HG02610 (cell line): ENCODE data around the gene TYROBP.
"Not testable (repeated sequence)": the region's sequence is repeated elsewhere in the genome, so short reads cannot be mapped to it uniquely, and the experiment has no call there.

Experiments
- ATAC-seq: cut with Tn5 transposase; IDR thresholded peaks from one replicate; pipeline ENCODE4 v1.9.1; 2021; ENCODE audit warnings: mild to moderate bottlenecking, moderate library complexity; ENCODE audit not compliant: unreplicated experiment

The TYROBP gene

GRCh38 chr19:35874392-35874930 lies 33.6 kb downstream of the TYROBP start:
- ATAC-seq: no peak

GRCh38 chr19:35872180-35872579 lies 35.9 kb downstream of the TYROBP start:
- ATAC-seq: no peak

DNA sequence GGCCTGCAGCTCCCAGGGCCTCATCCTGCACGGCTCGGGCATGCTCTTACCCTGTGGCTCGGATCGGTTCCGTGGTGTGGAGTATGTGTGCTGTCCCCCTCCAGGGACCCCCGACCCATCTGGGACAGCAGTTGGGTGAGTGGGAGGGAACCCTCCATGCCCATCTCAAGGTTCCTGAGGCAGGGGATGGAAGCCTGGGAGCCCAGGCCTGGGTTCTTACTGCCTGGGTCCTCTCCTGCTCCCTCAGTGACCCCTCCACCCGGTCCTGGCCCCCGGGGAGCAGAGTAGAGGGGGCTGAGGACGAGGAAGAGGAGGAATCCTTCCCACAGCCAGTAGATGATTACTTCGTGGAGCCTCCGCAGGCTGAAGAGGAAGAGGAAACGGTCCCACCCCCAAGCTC lies 36.5 kb downstream of the TYROBP start:
- ATAC-seq: no peak

GRCh38 chr19:35870798-35871197 lies 37.3 kb downstream of the TYROBP start:
- ATAC-seq: no peak

- ATAC-seq: not testable (repeated sequence)
These were observed 37.9 kb downstream of the TYROBP start for GRCh38 chr19:35870124-35870736.

DNA sequence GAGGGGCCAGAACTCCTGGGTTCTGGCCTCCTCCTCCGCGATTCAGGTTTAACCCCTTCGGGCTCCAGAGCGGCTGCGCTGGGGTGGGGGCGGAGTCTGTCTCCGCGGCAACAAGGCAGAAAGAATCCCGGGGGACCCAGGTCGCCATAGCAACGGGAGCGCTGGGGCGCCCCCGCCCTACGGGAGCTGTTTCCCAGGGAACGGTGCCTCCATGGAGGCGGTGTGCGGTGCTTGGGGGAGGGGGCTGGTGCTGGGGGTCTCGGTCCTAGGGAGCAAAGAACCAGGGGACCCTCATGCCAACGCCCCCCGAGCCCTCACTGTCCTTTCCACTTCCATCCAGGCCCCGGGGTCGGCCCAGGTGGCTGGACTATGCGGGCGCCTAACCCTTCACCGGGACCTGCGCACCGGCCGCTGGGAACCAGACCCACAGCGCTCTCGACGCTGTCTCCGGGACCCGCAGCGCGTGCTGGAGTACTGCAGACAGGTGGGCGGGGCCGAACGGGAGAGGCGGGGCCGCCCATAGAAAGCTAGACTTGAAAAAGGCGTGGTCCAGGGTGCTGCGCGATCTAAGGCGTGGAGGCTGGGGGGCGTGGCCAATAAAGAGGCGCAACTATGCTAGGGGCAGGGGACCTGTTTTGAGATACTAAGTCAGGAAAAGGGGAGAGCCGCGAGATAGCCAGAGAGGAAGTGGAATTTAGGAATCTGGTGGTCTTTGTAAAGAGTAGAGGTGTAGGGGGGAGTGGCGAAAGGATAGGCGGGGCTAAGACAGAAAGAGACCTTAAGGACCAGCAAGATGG lies 38.6 kb downstream of the TYROBP start:
- ATAC-seq: no peak

- ATAC-seq: no peak
These were observed 39.2 kb downstream of the TYROBP start for GRCh38 chr19:35868823-35869326.

DNA sequence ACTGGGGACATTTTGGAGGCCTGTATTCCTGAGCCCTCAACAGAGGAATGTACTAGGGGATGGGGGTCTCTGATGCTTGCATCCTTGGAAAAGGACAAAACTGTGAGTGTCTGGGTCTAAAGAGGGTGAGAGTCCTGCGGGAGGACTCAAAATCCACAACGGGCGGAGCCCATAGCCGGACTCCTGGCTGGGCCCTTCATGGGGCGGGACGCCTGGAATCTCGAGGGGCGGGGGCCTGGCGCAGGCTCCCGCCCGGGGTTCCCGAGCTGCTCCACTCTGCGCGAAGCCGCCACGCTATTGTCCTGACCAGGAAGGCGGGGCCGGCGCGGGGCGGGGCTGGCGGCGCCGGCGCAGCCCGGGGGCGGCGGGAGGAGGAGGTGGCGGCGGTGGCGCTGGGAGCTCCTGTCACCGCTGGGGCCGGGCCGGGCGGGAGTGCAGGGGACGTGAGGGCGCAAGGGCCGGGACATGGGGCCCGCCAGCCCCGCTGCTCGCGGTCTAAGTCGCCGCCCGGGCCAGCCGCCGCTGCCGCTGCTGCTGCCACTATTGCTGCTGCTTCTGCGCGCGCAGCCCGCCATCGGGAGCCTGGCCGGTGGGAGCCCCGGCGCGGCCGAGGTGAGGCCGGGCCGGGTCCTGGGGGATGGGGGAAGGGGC lies 39.8 kb downstream of the TYROBP start, which contains the start of gene APLP1:
Gene APLP1 (plus strand): TSS at position 403 of the 651 bp plus-strand sequence. CDS start 63 bp downstream, at position 466.
- ATAC-seq: no peak

GRCh38 chr19:35863018-35863417 lies 45.1 kb downstream of the TYROBP start:
- ATAC-seq: no peak

- ATAC-seq: no peak
These were observed 45.6 kb downstream of the TYROBP start for GRCh38 chr19:35862528-35862927.

DNA sequence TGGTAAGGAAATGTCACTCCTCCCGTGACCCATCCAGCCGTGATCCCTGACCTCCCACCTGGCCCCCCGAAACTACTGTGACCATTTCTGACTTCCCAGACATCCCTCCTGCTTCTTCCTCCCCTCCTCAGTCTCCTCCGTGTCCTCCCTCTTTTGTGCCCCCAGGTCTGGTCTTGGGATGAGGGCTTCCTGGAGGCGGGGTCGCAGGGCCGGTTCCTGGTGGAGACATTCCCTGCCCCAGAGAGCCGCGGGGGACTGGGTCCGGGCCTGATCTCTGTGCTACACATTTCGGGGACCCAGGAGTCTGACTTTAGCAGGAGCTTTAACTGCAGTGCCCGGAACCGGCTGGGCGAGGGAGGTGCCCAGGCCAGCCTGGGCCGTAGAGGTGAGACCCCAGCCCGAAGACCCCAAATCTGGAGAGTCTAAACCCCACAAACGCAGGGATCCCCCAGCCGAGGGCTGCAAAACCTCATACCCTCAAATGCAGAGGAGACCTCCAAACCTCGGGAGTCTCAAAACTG lies 46.4 kb downstream of the TYROBP start:
- no peak for ATAC-seq

GRCh38 chr19:35860818-35861639 lies 47.1 kb downstream of the TYROBP start:
- ATAC-seq: no peak

DNA sequence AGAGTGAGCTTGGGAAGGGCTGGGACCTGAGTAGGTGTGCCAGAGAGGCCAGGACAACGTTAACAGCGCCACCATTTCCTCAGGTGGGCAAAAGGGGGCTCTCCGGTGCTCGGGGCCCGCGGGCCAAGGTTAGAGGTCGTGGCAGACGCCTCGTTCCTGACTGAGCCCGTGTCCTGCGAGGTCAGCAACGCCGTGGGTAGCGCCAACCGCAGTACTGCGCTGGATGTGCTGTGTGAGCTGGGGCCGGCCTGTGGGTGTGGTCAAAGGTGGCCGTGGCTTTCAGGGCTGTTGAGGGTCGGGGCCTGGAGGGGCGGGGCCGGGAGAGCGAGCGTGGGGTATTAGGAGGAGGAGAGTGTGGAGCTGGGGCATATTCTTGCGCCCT lies 47.7 kb downstream of the TYROBP start:
- no peak for ATAC-seq

DNA sequence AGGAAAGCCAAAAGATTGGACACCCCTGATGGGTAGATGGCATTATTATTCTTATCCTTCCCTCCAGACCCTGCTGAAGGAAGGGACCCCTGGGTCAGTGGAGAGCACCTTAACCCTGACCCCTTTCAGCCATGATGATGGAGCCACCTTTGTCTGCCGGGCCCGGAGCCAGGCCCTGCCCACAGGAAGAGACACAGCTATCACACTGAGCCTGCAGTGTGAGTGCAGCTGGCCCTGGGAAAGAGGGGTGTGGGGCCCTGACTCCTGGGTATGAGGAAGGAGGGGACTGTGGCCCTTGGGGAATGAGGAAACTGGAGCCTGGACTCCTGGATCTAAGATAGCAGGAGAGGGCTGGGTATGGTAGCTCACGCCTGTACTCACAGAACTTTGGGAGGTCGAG lies 48.7 kb downstream of the TYROBP start:
- no peak for ATAC-seq

GRCh38 chr19:35858311-35858710 lies 49.8 kb downstream of the TYROBP start:
- no peak for ATAC-seq

DNA sequence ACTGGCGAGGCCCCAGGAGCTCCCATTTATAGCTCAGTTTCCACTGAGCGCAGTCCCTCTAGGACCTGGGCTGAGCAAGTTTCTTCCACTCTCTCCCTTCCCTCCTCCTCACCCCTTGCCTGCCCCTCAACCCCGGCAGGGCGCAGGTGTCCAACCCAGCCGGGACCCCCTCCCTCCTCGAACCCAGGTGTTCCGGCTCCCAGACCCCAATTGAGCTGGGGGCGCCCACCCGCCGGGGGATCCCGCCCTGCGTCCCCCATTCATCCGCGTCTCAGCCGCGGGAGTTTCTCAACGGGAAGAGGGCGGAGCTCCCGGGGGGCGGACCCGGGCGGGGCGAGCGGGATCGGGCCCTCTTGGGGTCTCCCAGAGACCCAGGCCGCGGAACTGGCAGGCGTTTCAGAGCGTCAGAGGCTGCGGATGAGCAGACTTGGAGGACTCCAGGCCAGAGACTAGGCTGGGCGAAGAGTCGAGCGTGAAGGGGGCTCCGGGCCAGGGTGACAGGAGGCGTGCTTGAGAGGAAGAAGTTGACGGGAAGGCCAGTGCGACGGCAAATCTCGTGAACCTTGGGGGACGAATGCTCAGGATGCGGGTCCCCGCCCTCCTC lies 51.4 kb downstream of the TYROBP start, which contains the start of gene KIRREL2:
Gene KIRREL2 (plus strand): TSS at position 366 of the 604 bp plus-strand sequence. CDS start 209 bp downstream, at position 575.
- ATAC-seq: no peak
